ENCODE measurements around the gene SCUBE3. TPM values are rescaled to one million over a fixed set of nuclear protein-coding genes. Genes with fewer than 3 reads are reported as not detected.
A peak's percentile ranks its signal among the peaks of the same experiment; 100 is the strongest.

The SCUBE3 gene
- total and polyA plus RNA-seq, 9 of the 15 experiments (the other 6 are each of a cell fraction or from before 2014, with no cell fraction given) = 0.01 to 0.11 TPM; not detected in 7

GRCh38 chr6:35297601-35298481, 84.1 kb downstream of the SCUBE3 start, which contains the start of gene DEF6 (continued):
- TF ChIP-seq ZHX1 (conservative IDR thresholded peaks at IDR 0.05; ENCODE audit: low read length) (peak; percentile 62; the same call in 1 of the 2 replicates), SFPQ (IDR thresholded peaks at IDR 0.05; ENCODE audit: low read depth, low read length) (no peak), ZNF23 (CRISPR knock-in tag; IDR thresholded peaks at IDR 0.05) (no peak), CHCHD3 (CRISPR knock-in tag; IDR thresholded peaks at IDR 0.05) (no peak), XRCC4 (IDR thresholded peaks at IDR 0.05; ENCODE audit: extremely low read depth, insufficient read depth, insufficient read length) (no peak), TSC22D4 (tag; IDR thresholded peaks at IDR 0.05) (no peak), SRF (CRISPR knock-in tag; IDR thresholded peaks at IDR 0.05) (peak in 1 of 2 experiments; percentile 67; a peak in 1 of 4 replicates), HMG20A (CRISPR knock-in tag; conservative IDR thresholded peaks at IDR 0.05) (no peak), ELK1 (CRISPR knock-in tag; IDR thresholded peaks at IDR 0.05) (no peak), HNRNPLL (IDR thresholded peaks at IDR 0.05; ENCODE audit: low read depth, low read length, poor library complexity, severe bottlenecking) (peak; percentile 93), RUNX1 (IDR thresholded peaks at IDR 0.05; ENCODE audit: low read depth) (peak; percentile 71; the same call in 1 of the 2 replicates), SIRT6 (IDR thresholded peaks at IDR 0.05; ENCODE audit: low read depth, low read length) (no peak), RBFOX2 (IDR thresholded peaks at IDR 0.05; ENCODE audit: low read depth, low read length) (peak; percentile 89), HMGN3 (IDR thresholded peaks at IDR 0.05; ENCODE audit: borderline replicate concordance, extremely low read depth, insufficient read length, low read depth, low read length) (peak; percentile 77), RFX7 (CRISPR knock-in tag; IDR thresholded peaks at IDR 0.05) (no peak), ZNF174 (CRISPR knock-in tag; IDR thresholded peaks at IDR 0.05) (no peak), STAT5A (IDR thresholded peaks at IDR 0.05; ENCODE audit: borderline replicate concordance, low read length) (no peak), ZBTB49 (CRISPR knock-in tag; IDR thresholded peaks at IDR 0.05; ENCODE audit: borderline replicate concordance) (no peak), ZFPM2 (CRISPR knock-in tag; IDR thresholded peaks at IDR 0.05) (no peak)
